Karpas-422 (cell line): ENCODE data around the gene ANO6. TPM values are rescaled to one million over a fixed set of nuclear protein-coding genes. Genes with fewer than 3 reads are reported as not detected.

ENCODE experiments used
- DNase-seq: peaks from one replicate; pipeline ENCODE4 v3.0.0-alpha.2; 2015
- H2AFZ ChIP-seq: fragments of 200-600 bp; sonication (generic); 2 replicates; pipeline ENCODE4 v1.6.1; 2014; ENCODE audit warnings: antibody characterized with exemption, low read length, mixed read lengths
- H3K27ac ChIP-seq: fragments of 200-600 bp; sonication (generic); 2 replicates; pipeline ENCODE4 v1.5.1; 2014; ENCODE audit warnings: mild to moderate bottlenecking, low read length, moderate library complexity
- H3K27me3 ChIP-seq: fragments of 200-600 bp; sonication (generic); 2 replicates; pipeline ENCODE4 v1.6.1; 2014; ENCODE audit warnings: low read length, mixed read lengths
- H3K36me3 ChIP-seq: fragments of 200-600 bp; sonication (generic); 2 replicates; pipeline ENCODE4 v1.6.1; 2014; ENCODE audit warnings: low read length, mixed read lengths; ENCODE audit not compliant: insufficient read depth
- H3K4me1 ChIP-seq: fragments of 200-600 bp; sonication (generic); 2 replicates; pipeline ENCODE4 v1.6.1; 2014; ENCODE audit warnings: mild to moderate bottlenecking, low read length, mixed read lengths
- H3K4me2 ChIP-seq: fragments of 200-600 bp; sonication (generic); 2 replicates; pipeline ENCODE4 v1.6.1; 2014; ENCODE audit warnings: low read length, low read depth, mild to moderate bottlenecking; ENCODE audit not compliant: poor library complexity, severe bottlenecking
- H3K4me3 ChIP-seq: fragments of 200-600 bp; sonication (generic); 2 replicates; pipeline ENCODE4 v1.5.1; 2014; ENCODE audit warnings: mild to moderate bottlenecking, antibody characterized with exemption, low read length, mixed read lengths
- H3K79me2 ChIP-seq: fragments of 200-600 bp; sonication (generic); 2 replicates; pipeline ENCODE4 v1.6.1; 2014; ENCODE audit warnings: mild to moderate bottlenecking, low read length, mixed read lengths
- H3K9ac ChIP-seq: fragments of 200-600 bp; sonication (generic); 2 replicates; pipeline ENCODE4 v1.6.0; 2014; ENCODE audit warnings: low read length
- H3K9me2 ChIP-seq: fragments of 200-600 bp; sonication (generic), shearing (Covaris generic); replicated peaks from 2 replicates; pipeline ENCODE4 v1.6.0; 2014; ENCODE audit warnings: mild to moderate bottlenecking, low read length, moderate library complexity; ENCODE audit not compliant: insufficient read depth
- H3K9me3 ChIP-seq: fragments of 300-700, 200-600 bp; sonication (generic); 2 replicates; pipeline ENCODE4 v1.6.1; 2014; ENCODE audit warnings: low read length, mixed read lengths
- H4K20me1 ChIP-seq: fragments of 200-600 bp; sonication (generic); 2 replicates; pipeline ENCODE4 v1.6.1; 2014; ENCODE audit warnings: mild to moderate bottlenecking, antibody characterized with exemption, low read length, low read depth; ENCODE audit not compliant: insufficient read depth
- small RNA-seq: library from RNA; depleted of rRNA; stranded (forward); fragments of <200 nt; gene quantifications from one replicate; pipeline ENCODE3, GENCODE V24; 2014
- total RNA-seq: library from RNA; depleted of rRNA; stranded (reverse); fragments of >200 nt; shearing (Covaris generic); gene quantifications from 2 replicates; pipeline ENCODE4 v1.2.3, GENCODE V29; 2014; ENCODE audit warnings: low replicate concordance; rRNA removed

The ANO6 gene
- total RNA-seq, 1 experiment from 2014 or later: 1.1 TPM

- Histone ChIP-seq H3K27me3 (no peaks in the 10 kb centered on the region), H3K9ac (no peak overlapping the region), H4K20me1 (no peaks in the 10 kb centered on the region), H3K4me2 (no peak overlapping the region), H3K9me3 (no peaks in the 10 kb centered on the region), H3K9me2 (no peaks in the 10 kb centered on the region), H3K27ac (no peak overlapping the region), H3K4me3 (no peak overlapping the region), H3K79me2 (no peaks in the 10 kb centered on the region), H3K4me1 (no peaks in the 10 kb centered on the region), H3K36me3 (no peaks in the 10 kb centered on the region), H2AFZ (no peak overlapping the region)
- DNase-seq: no peak
Observed at GRCh38 chr12:45477526-45477925, 261.6 kb downstream of the ANO6 start.

GRCh38 chr12:45478931-45479330, 263.0 kb downstream of the ANO6 start:
- Histone ChIP-seq H3K27ac (no peak overlapping the region), H3K9ac (no peak overlapping the region), H3K9me2 (no peaks in the 10 kb centered on the region), H3K4me2 (no peak overlapping the region), H2AFZ (no peak overlapping the region), H4K20me1 (no peaks in the 10 kb centered on the region), H3K27me3 (no peaks in the 10 kb centered on the region), H3K9me3 (no peaks in the 10 kb centered on the region), H3K79me2 (no peaks in the 10 kb centered on the region), H3K36me3 (no peaks in the 10 kb centered on the region), H3K4me1 (no peaks in the 10 kb centered on the region), H3K4me3 (no peak overlapping the region)
- no peak for DNase-seq

GRCh38 chr12:45481746-45482145, 265.9 kb downstream of the ANO6 start:
- no peaks in the 10 kb centered on the region for H3K9me2 ChIP-seq
- no peak overlapping the region for H3K27ac ChIP-seq
- no peak overlapping the region for H3K4me3 ChIP-seq
- no peak overlapping the region for H3K4me2 ChIP-seq
- no peaks in the 10 kb centered on the region for H4K20me1 ChIP-seq
- H3K36me3 ChIP-seq: no peaks in the 10 kb centered on the region
- H2AFZ ChIP-seq: no peak overlapping the region
- no peaks in the 10 kb centered on the region for H3K4me1 ChIP-seq
- H3K9me3 ChIP-seq: no peaks in the 10 kb centered on the region
- no peaks in the 10 kb centered on the region for H3K79me2 ChIP-seq
- no peak for DNase-seq
- no peaks in the 10 kb centered on the region for H3K27me3 ChIP-seq
- H3K9ac ChIP-seq: no peak overlapping the region

DNA sequence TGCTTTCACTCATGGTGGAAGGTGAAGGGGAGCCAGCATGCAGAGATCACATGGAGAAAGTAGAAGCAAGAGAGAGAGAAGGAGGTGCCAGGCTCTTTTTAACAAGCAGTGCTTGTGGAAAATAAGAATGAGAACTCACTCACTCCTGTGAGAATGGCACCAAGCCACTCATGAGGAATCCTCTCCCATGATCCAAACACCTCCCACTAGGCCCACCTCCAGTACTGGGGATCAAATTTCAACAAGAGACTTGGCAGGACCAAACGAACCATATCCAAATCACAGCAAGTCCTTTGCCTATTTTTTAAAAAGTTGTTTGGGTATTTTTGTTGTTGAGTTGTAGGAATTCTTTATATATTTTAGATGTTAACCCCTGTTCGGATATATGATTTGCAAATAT, 267.7 kb downstream of the ANO6 start:
- no peak for DNase-seq
- H4K20me1 ChIP-seq: no peaks in the 10 kb centered on the region
- H3K36me3 ChIP-seq: no peaks in the 10 kb centered on the region
- H3K9me3 ChIP-seq: no peaks in the 10 kb centered on the region
- H3K27ac ChIP-seq: no peak overlapping the region
- H2AFZ ChIP-seq: no peak overlapping the region
- H3K4me2 ChIP-seq: no peak overlapping the region
- no peaks in the 10 kb centered on the region for H3K27me3 ChIP-seq
- no peaks in the 10 kb centered on the region for H3K4me1 ChIP-seq
- H3K9me2 ChIP-seq: no peaks in the 10 kb centered on the region
- no peak overlapping the region for H3K9ac ChIP-seq
- H3K4me3 ChIP-seq: no peak overlapping the region
- no peaks in the 10 kb centered on the region for H3K79me2 ChIP-seq

Small RNA genes lying within 50 kb of the gene (small RNA-seq; reads per million reads assigned to genes)
- gene AC009248.2: not detected

Other genes with a start within 250 kb of the ANO6 start
- not detected in 2 replicates for gene DBX2, start 165.0 kb upstream of the ANO6 start, total RNA-seq